ENCODE data around the gene SLC35F6. TPM values are rescaled to one million over a fixed set of nuclear protein-coding genes. Genes with fewer than 3 reads are reported as not detected.
A peak's percentile ranks its signal among the peaks of the same experiment; 100 is the strongest.

The SLC35F6 gene
- total RNA-seq, 1 experiment from 2014 or later, result 33.9 TPM

DNA sequence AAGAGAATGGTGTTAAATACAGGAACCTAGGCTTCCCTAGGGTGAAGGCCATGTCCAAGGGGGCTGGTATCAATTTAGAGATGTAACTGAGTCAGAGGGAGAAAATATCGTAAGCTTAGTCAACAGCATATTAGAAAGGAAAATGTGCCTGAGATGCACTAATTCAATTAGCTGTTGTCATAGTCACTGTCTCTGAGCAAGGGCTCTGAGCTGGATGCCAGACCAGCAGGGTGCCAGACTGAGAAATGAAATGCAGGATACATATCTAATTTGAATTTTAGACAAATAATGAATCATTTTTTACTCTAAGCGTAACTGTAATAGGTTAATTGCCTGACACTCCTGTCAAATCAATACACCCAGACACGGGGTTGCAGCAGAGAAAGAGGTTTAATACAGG is 11.4 kb upstream of the SLC35F6 start:
- no peak for ATAC-seq
- H2AFZ ChIP-seq (ENCODE audit: low read length), result no peak overlapping the region

DNA sequence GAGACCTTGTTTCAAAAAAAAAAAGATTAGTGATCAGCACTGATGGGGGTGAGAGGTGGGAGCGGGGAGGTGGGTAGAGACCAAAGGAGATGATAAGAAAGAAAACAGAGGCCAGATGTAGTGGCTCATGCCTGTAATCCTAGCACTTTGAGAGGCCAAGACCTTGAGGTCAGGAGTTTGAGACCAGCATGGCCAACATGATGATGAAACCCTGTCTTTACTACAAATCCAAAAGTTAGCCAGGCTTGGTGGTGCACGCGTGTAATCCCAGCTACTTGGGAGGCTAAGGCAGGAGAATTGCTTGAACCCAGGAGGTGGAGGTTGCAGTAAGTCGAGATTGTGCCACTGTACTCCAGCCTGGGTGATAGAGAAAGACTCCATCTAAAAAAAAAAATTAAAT is 9.5 kb upstream of the SLC35F6 start:
- Histone ChIP-seq H2AFZ (ENCODE audit: low read length) (no peak overlapping the region), H3K9ac (ENCODE audit: low read length) (no peak overlapping the region), H4K20me1 (ENCODE audit: low read length) (no peaks in the 10 kb centered on the region), H3K27ac (ENCODE audit: low read length) (no peak overlapping the region), H3K9me3 (ENCODE audit: low read length) (no peaks in the 10 kb centered on the region), H3F3A (ENCODE audit: low read length, unreplicated experiment) (no peaks in the 10 kb centered on the region), H3K36me3 (ENCODE audit: low read depth, low read length) (no peaks in the 10 kb centered on the region), H3K4me2 (ENCODE audit: low read length) (no peak overlapping the region), H3K79me2 (ENCODE audit: low read length) (no peaks in the 10 kb centered on the region), H3K4me3 (ENCODE audit: low read length) (no peak overlapping the region), H3K4me1 (ENCODE audit: insufficient read depth, low read length) (peaks cover 17% of the 10 kb centered on the region), H3K9me2 (replicated peaks; ENCODE audit: low read length) (no peaks in the 10 kb centered on the region), H3K27me3 (ENCODE audit: low read length) (no peaks in the 10 kb centered on the region)
- TF ChIP-seq, protein P1, sequence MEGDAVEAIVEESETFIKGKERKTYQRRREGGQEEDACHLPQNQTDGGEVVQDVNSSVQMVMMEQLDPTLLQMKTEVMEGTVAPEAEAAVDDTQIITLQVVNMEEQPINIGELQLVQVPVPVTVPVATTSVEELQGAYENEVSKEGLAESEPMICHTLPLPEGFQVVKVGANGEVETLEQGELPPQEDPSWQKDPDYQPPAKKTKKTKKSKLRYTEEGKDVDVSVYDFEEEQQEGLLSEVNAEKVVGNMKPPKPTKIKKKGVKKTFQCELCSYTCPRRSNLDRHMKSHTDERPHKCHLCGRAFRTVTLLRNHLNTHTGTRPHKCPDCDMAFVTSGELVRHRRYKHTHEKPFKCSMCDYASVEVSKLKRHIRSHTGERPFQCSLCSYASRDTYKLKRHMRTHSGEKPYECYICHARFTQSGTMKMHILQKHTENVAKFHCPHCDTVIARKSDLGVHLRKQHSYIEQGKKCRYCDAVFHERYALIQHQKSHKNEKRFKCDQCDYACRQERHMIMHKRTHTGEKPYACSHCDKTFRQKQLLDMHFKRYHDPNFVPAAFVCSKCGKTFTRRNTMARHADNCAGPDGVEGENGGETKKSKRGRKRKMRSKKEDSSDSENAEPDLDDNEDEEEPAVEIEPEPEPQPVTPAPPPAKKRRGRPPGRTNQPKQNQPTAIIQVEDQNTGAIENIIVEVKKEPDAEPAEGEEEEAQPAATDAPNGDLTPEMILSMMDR (conservative IDR thresholded peaks at IDR 0.05; ENCODE audit: low read depth, low read length), result no peak
- TF ChIP-seq EZH2 (IDR thresholded peaks at IDR 0.05; ENCODE audit: low read length, unreplicated experiment) (no peak), EZH2phosphoT487 (IDR thresholded peaks at IDR 0.05; ENCODE audit: borderline replicate concordance, low read length) (no peak)
- ChIA-PET POLR2A (ENCODE audit: unreplicated experiment) (no interaction called here), CTCF (interaction anchor here (0.6 to 1.0 kb wide), 3 partner anchors 29 to 205 kb away, joined by 3 to 5 read pairs (median 3); no protein-coding TSS in a partner anchor)
- intact Hi-C loops (cut with micrococcal nuclease), result no loop called here
- ATAC-seq (no peak), DNase-seq (no peak)
- BruUV-seq (replicated peaks), result no TSS peak

More for the DNA sequence above, 11.4 kb upstream of the SLC35F6 start:
- H3K9me3 ChIP-seq (ENCODE audit: low read length), result no peaks in the 10 kb centered on the region
- H3K4me2 ChIP-seq (ENCODE audit: low read length), result no peak overlapping the region
- H3K9me2 ChIP-seq (replicated peaks; ENCODE audit: low read length), result no peaks in the 10 kb centered on the region
- no TSS peak for BruUV-seq (replicated peaks)
- no peaks in the 10 kb centered on the region for H3K36me3 ChIP-seq (ENCODE audit: low read depth, low read length)
- no peaks in the 10 kb centered on the region for H3F3A ChIP-seq (ENCODE audit: low read length, unreplicated experiment)
- DNase-seq, result no peak
- no peak overlapping the region for H3K9ac ChIP-seq (ENCODE audit: low read length)
- H4K20me1 ChIP-seq (ENCODE audit: low read length), result no peaks in the 10 kb centered on the region
- TF ChIP-seq EZH2phosphoT487 (IDR thresholded peaks at IDR 0.05; ENCODE audit: borderline replicate concordance, low read length) (no peak), EZH2 (IDR thresholded peaks at IDR 0.05; ENCODE audit: low read length, unreplicated experiment) (no peak)
- TF ChIP-seq, protein P1 (conservative IDR thresholded peaks at IDR 0.05; ENCODE audit: low read depth, low read length), result no peak
- H3K27ac ChIP-seq (ENCODE audit: low read length), result no peak overlapping the region
- CTCF ChIA-PET, result no interaction called here
- intact Hi-C loops (cut with micrococcal nuclease), result no loop called here
- H3K4me1 ChIP-seq (ENCODE audit: insufficient read depth, low read length), result peaks cover 4% of the 10 kb centered on the region
- H3K27me3 ChIP-seq (ENCODE audit: low read length), result no peaks in the 10 kb centered on the region
- no peaks in the 10 kb centered on the region for H3K79me2 ChIP-seq (ENCODE audit: low read length)
- no peak overlapping the region for H3K4me3 ChIP-seq (ENCODE audit: low read length)
- POLR2A ChIA-PET (ENCODE audit: unreplicated experiment), result no interaction called here

DNA sequence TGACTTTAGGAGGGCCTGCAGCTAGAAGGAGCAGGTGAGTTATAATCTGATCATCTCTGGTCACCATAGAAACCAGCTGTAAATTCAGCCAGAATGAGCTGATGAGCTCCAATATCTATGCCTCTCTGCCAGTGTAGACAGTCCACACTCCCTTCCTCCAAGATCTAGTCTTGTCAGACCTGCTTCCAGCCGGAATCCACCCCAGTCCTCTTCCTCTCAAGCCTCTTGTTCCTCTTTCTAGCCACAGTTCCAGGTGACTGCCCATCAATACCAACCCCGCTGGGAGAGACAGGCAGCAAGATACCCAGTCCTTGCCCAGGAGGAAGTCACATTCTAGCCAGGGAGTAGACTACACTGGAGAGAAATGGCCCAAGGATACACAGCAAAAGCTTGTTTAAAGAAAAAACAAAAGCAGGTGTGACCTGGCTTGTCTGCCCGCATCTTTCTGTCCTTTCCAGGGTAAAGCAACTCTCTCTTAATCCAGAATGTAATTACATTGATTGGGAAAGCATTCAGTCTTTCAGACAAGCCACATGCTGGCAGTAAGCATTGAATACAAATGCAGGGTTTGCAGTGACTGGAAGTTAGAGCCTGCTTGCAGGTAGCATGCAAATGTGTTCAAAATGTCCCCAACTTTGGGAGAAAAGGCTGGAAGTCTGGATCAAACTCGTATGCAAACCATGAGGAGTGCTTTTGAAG is 9.0 kb upstream of the SLC35F6 start:
- Histone ChIP-seq H3K9ac (ENCODE audit: low read length) (no peak overlapping the region), H3K4me1 (ENCODE audit: insufficient read depth, low read length) (peaks cover 17% of the 10 kb centered on the region), H3K9me3 (ENCODE audit: low read length) (no peaks in the 10 kb centered on the region), H3K4me2 (ENCODE audit: low read length) (no peak overlapping the region), H3K36me3 (ENCODE audit: low read depth, low read length) (no peaks in the 10 kb centered on the region), H3K79me2 (ENCODE audit: low read length) (no peaks in the 10 kb centered on the region), H2AFZ (ENCODE audit: low read length) (no peak overlapping the region), H3K4me3 (ENCODE audit: low read length) (no peak overlapping the region), H3K9me2 (replicated peaks; ENCODE audit: low read length) (no peaks in the 10 kb centered on the region), H3K27me3 (ENCODE audit: low read length) (no peaks in the 10 kb centered on the region), H3K27ac (ENCODE audit: low read length) (no peak overlapping the region), H3F3A (ENCODE audit: low read length, unreplicated experiment) (no peaks in the 10 kb centered on the region), H4K20me1 (ENCODE audit: low read length) (no peaks in the 10 kb centered on the region)
- ATAC-seq (no peak), DNase-seq (peak; percentile 33)
- POLR2A ChIA-PET (ENCODE audit: unreplicated experiment), result no interaction called here
- CTCF ChIA-PET, result interaction anchor here (0.6 to 1.0 kb wide), 2 partner anchors 91 to 206 kb away, joined by 3 read pairs; no protein-coding TSS in a partner anchor
- no peak for TF ChIP-seq EZH2phosphoT487 (IDR thresholded peaks at IDR 0.05; ENCODE audit: borderline replicate concordance, low read length)
- no peak for TF ChIP-seq EZH2 (IDR thresholded peaks at IDR 0.05; ENCODE audit: low read length, unreplicated experiment)
- TF ChIP-seq, protein P1 (conservative IDR thresholded peaks at IDR 0.05; ENCODE audit: low read depth, low read length), result no peak
- no TSS peak for BruUV-seq (replicated peaks)
- intact Hi-C loops (cut with micrococcal nuclease), result no loop called here
